NCI-H1105 (cell line): ENCODE measurements around the gene NUBPL.

Experiments used
- DNase-seq: peaks from one replicate; lab custom pipeline; 2025; lab: John Stamatoyannopoulos, UW

The NUBPL gene, protein sequence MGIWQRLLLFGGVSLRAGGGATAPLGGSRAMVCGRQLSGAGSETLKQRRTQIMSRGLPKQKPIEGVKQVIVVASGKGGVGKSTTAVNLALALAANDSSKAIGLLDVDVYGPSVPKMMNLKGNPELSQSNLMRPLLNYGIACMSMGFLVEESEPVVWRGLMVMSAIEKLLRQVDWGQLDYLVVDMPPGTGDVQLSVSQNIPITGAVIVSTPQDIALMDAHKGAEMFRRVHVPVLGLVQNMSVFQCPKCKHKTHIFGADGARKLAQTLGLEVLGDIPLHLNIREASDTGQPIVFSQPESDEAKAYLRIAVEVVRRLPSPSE

DNA sequence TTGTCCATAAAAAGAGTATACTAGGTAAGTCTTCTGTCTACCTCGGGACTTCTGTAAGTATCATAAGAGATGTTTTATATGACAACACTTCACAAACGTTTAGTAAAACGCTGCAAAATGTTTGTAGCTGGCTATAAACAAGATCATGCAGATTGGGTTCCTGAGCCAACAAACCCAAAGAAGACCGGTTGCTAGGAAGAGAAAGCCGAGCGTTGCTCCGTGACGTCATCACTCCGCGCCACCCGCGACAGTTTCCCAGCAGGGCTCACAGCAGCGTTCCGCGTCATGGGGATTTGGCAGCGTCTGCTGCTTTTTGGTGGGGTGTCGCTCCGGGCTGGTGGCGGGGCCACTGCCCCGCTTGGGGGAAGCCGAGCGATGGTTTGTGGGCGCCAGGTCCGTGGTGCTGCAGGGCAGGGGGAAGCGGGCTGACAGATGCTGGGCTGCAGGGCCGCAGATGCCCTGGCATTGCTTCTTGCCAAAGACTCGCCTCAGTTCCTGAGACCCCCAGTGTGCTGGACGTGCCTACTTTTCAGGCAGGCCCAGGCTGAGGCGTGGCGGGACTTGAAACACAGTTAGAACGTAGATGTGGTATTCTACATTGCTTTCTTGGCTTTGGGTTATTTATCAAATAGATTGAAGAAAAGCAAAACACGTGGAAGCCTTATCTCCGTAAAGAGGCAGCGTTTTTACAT lies at the start of gene NUBPL:
Gene NUBPL, plus strand, starts transcription at position 250 of the 692 bp plus-strand sequence. Its CDS starts 36 bp downstream, at position 286.
- DNase-seq, result peak; percentile 91

GRCh38 chr14:31527087-31527486 lies 34.1 kb upstream of the NUBPL start:
- DNase-seq, result no peak

DNA sequence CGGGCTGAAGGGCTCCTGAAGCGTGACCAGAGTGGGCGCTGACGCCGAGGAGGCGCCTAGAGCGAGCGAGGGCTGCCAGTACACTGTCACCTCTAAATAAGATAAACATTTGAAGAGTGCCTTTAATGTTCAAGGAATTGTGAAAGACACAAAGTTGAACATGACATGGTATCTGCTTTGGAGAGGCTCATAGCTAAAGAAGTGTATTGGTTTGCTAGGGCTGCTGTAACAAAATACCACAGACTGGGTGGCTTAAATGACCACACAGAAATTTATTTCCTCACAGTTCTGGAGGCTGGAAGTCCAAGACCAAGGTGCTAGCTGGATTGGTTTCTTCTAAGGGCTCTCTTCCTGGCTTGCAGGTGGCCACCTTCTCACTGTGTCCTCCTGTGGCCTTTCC lies 33.7 kb upstream of the NUBPL start:
- no peak for DNase-seq

DNA sequence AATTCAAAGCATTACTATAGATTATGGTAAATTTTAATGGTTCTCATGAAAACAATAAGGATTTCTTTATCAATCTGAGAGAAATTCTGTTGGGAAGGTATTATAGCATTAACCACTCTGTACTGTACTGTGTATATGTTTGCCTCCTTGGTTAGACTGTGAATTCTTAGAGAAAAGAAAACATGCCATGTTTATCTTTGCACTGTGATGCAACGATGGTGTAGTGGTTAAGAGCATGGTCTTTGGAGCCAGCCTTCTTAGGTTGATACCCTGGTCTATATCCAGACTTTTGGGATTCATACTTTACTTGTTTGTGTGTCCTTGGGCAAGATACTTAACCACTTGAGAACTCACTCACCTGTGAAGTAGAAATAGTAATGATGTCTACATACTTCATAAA lies 32.2 kb upstream of the NUBPL start:
- DNase-seq, result no peak

DNA sequence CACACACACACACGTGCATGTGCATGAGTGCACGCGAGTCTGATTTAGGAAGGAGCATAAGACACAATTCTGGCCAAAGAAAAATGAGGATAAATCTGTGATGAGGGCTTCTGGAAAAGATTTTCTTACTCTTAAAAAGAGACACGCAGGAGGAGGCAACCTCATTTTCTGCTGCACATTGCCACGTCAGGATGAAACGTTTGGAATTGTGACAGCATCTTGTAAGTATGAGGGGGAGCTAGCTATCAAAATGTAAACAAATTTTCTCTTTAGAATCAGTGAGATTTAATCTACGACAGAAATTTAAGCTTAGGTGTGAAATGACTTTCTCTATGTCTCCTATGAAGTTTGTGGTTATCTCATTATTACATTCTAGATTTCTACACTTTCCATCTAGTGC lies 31.1 kb upstream of the NUBPL start:
- no peak for DNase-seq

DNA sequence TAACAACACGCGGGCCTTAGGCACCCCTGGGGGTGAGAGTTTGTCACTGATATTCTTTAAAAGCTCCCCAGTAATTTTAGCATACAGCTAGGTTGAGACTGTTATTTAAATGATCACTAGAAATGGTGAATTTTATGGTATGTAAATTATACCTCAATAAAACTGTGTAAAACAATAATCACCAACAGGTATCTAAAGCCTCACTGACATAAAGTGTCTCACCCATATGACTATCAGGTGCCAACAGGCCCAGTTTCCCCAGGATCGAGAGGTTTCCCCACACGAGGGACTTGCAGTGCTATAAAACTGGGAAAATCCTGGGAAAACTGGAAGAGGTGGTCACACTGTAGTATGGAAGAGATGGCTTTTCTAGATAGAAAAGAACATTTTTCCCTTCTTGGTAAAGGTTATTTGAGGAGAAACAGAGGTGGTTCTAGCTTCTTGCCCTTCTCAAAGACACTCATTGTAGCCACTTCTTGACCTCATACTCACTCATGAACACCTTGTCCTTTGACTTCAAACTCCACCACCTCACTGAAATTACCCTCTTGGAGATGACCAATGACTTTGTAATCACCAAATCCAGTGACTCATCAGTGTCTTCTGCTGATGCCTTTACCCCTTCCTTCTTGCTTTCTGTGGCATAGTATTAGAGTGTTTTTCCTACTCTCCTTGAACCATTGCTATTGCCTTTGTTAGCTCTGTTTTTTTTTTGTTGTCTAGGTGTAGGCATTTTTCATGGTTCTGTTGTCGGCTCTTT lies 24.8 kb upstream of the NUBPL start:
- no peak for DNase-seq

DNA sequence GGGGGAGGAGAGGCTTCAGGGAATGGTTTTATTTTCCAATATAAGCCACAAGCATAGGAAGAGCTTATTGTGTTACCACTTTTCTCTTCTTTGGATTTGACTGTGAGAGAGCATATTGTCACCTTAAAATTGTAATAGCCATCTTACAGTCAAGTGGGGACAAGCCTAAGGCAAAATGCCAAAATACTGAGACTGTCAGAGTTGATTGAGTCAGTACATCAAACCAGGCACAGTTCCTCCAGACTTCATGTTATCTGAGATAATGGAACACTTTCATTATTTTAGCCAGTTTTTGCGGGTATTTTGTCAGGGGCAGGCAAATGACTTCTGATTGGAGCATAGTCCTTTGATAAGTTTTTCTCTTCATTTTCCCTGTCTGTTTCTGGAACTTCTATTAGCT lies 19.5 kb upstream of the NUBPL start:
- DNase-seq, result no peak

DNA sequence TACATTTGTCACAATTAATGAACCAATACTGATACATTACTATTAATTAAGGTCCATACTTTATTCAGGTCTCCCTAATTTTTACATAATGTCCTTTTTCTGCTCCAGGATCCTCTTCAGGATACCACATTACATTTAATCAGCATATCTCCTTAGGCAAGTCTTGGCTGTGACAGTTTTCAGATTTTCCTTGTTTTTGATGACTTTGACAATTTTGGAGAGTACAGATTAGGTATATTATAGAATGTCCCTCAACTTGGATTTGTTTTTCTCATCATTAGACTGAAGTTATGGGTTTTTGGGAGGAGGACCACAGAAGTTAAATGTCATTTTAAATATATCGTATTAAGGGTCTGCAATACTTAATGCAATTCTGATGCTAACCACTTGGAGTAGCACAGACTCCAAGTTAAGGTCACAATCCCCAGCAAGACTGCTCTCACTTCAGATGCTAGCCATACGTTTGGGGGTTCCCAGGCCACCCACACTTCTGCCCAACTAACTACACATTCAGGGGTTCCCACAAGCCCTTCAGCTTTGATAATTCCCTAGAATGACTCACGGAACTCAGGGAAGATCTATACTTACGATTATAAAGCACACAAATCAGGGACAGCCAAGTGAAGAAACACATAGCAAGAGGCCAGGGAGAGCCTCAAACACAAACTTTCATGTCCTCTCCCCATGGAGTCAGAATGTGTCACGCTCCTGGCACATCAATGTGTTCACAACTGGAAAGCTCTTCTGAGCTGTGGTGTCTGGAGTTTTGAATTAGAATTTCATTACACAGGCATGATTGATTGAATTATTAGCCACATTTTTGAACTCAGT lies 17.0 kb upstream of the NUBPL start:
- no peak for DNase-seq

GRCh38 chr14:31544816-31545215 lies 16.4 kb upstream of the NUBPL start:
- DNase-seq, result no peak

GRCh38 chr14:31545328-31545727 lies 15.9 kb upstream of the NUBPL start:
- no peak for DNase-seq

DNA sequence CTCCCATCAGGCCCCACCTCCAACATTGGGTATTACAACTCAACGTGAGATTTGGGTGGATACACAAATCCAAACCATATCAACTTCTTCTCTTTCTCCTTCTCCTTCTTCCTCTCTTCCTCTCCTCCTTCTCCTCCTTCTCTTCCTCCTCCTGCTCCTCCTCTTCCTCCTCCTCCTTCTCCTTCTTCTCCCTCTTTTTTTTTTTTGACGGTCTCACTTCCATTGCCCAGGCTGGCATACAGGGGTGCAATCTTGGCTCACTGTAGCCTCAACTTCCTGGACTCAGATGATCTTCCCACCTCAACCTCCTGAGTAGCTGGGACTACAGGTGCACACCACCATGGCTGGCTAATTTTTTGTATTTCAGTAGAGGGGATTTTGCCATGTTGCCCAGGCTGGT lies 11.4 kb upstream of the NUBPL start:
- no peak for DNase-seq

GRCh38 chr14:31550589-31550988 lies 10.6 kb upstream of the NUBPL start:
- DNase-seq, result no peak

- no peak for DNase-seq
These were observed 5.0 kb upstream of the NUBPL start for GRCh38 chr14:31556191-31556590.

GRCh38 chr14:31559939-31560338 lies 1.3 kb upstream of the NUBPL start:
- DNase-seq, result no peak

DNA sequence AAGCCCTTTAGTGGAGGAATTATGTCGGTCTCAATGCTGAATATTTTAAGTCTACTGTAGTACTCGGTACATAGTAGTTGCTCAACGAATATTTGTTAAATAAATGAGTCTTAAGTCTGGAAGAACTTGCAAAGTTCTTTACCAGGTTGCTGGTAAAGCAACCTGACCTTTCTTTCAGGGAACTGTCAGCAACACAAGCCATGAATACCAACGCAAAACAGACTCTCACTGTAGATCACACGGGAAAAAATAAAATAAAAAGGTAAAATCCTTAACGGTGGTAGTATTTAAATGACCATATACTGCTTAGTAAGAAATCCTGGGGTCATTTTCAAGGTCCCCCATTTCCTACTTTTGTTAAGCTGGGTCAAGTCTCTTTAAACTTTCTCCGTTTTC lies 447 bp upstream of the NUBPL start:
- DNase-seq, result no peak

DNA sequence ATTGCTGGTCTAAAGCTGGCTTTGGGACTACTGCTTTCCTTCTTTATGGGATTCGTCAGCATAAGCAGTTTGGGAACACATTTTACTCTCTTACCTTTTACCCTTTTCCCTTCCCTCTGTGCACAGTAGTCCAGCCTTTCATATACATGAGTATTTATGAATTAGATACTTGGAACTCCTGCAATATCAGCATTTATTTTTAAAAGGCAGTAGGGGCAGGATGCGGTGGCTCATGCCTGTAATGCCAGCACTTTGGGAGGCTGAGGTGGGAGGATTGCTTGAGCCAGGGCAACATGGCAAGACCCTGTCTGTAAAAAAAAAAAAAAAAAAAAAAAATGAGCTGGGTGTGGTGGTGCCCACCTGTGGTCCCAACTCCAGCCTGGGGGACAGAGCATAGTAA lies 3.0 kb downstream of the NUBPL start:
- DNase-seq, result no peak

DNA sequence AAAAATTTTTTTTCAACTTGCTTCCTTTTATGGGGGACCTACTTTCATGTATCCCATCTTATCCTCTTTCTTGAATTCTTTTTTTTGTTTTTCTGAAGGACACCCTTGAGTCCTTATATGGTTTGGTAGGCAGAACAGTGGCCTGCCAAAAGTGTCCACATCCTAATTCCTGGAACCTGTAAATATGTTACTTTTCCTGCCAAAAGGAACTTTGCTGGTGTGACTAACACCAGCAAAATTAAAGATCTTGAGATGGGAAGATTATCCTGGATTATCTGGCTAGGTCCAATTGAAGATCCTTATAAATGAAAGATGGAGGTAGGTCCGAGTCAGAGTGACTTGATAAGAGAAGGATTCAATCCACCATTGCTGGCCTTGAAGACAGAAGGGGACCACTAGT lies 5.3 kb downstream of the NUBPL start:
- DNase-seq, result no peak

DNA sequence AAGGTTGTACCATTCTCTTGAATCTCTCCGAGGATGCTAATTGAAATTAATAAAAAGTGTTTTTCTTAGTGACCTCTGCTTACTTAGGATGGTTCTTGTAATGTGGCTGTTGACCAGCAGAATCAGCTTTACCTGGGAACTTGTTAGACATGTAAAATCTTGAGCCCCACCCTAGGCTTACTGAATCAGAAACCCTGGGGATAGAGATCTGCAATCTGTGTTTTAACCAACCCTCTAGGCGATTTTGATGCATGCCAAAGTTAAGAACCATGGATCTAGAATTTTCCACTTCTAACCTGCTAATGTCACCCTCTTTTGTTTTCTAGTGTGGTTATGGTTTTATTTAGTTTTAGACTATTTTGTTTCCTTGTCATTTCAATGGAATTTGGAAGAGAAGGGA lies 6.5 kb downstream of the NUBPL start:
- DNase-seq, result no peak

DNA sequence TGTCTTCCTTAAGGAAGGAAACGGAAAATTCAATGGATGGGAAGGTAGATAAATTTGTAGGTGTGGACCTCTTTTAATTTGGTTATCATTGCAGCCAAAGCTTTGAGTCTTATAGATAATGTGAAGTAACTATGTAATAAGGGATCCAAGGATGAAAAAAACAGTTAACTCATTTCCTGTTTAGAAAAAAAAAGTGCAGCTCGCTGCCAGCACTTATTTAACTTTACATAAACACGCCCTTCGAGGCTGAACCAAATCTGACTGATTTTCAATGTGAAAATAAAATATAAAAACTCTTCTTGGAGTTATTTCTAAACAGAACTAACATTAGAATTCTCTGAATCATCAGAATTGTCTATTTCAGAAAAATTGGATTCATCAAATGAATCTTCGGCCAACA lies 7.0 kb downstream of the NUBPL start:
- DNase-seq, result no peak

- DNase-seq, result no peak
These were observed 7.5 kb downstream of the NUBPL start for GRCh38 chr14:31568671-31569070.

DNA sequence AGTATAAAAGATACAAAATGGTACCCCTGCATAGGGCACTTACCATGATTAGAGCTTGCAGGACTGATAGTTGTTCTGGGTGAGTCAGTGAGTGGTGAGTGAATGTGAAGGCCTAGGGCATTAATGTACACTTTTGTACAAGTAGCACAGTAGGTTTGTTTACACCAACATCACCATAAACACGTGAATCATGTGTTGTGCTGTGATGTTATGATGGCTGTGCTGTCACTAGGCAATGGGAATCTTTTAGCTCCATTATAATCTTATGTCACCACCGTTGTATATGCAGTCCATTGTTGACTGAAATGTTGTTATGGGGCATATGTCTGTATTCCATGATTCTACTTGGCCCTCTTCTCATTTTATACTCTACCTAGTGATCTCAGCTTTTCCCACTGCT lies 11.8 kb downstream of the NUBPL start:
- no peak for DNase-seq

- no peak for DNase-seq
These were observed 15.7 kb downstream of the NUBPL start for GRCh38 chr14:31576949-31577348.
